ENCODE measurements around the gene EDEM1. TPM values are rescaled to one million over a fixed set of nuclear protein-coding genes. Genes with fewer than 3 reads are reported as not detected.
A peak's percentile ranks its signal among the peaks of the same experiment; 100 is the strongest.

The EDEM1 gene
- 24.1 and 25.4 TPM in 2 replicates for total RNA-seq
- long read RNA-seq, partial matches to known transcripts: 1 of 10 reads
- long read RNA-seq, other reads (novel, unspliced or antisense): 9 of 10 reads

- Mint-ChIP-seq H3K4me1 (ENCODE audit: low read depth) (peaks cover 24% of the 10 kb centered on the region), H3K4me3 (ENCODE audit: low read depth) (peak within 1 kb of the TSS; percentile 95), H3K27me3 (no peaks in the 10 kb centered on the region), H3K36me3 (ENCODE audit: insufficient read depth) (peaks cover 3% of the 10 kb centered on the region), H3K27ac (peak within 1 kb of the TSS; percentile 98), H3K9me3 (ENCODE audit: low read depth) (no peaks in the 10 kb centered on the region)
- DNase-seq (ENCODE audit: low spot score, unreplicated experiment): peak; percentile 96
- TF ChIP-seq CTCF (IDR thresholded peaks at IDR 0.05; ENCODE audit: unreplicated experiment): no peak
Measured at GRCh38 chr3:5187156-5187919, at the start of gene EDEM1. EDEM1 (plus strand) TSS chr3:5187707; CDS start chr3:5187806, 99 bp downstream.

- TF ChIP-seq CTCF (IDR thresholded peaks at IDR 0.05; ENCODE audit: unreplicated experiment): no peak
- H3K27me3 Mint-ChIP-seq: no peaks in the 10 kb centered on the region
- no peak overlapping the region for H3K4me3 Mint-ChIP-seq (ENCODE audit: low read depth)
- peaks cover 20% of the 10 kb centered on the region for H3K36me3 Mint-ChIP-seq (ENCODE audit: insufficient read depth)
- DNase-seq (ENCODE audit: low spot score, unreplicated experiment): no peak
- H3K9me3 Mint-ChIP-seq (ENCODE audit: low read depth): peaks cover 12% of the 10 kb centered on the region
- no peak overlapping the region for H3K27ac Mint-ChIP-seq
- peaks cover 11% of the 10 kb centered on the region for H3K4me1 Mint-ChIP-seq (ENCODE audit: low read depth)
Measured at GRCh38 chr3:5138214-5138981, 49.1 kb upstream of the EDEM1 start.

- no peak for DNase-seq (ENCODE audit: low spot score, unreplicated experiment)
- no peak for TF ChIP-seq CTCF (IDR thresholded peaks at IDR 0.05; ENCODE audit: unreplicated experiment)
- Mint-ChIP-seq H3K27ac (no peak overlapping the region), H3K9me3 (ENCODE audit: low read depth) (peaks cover 28% of the 10 kb centered on the region), H3K36me3 (ENCODE audit: insufficient read depth) (peaks cover 35% of the 10 kb centered on the region), H3K4me1 (ENCODE audit: low read depth) (peaks cover 11% of the 10 kb centered on the region), H3K4me3 (ENCODE audit: low read depth) (no peak overlapping the region), H3K27me3 (no peaks in the 10 kb centered on the region)
Measured at GRCh38 chr3:5140230-5140621, 47.3 kb upstream of the EDEM1 start.

GRCh38 chr3:5140839-5141238 is 46.7 kb upstream of the EDEM1 start:
- Mint-ChIP-seq H3K36me3 (ENCODE audit: insufficient read depth) (peaks cover 41% of the 10 kb centered on the region), H3K4me3 (ENCODE audit: low read depth) (no peak overlapping the region), H3K9me3 (ENCODE audit: low read depth) (peaks cover 34% of the 10 kb centered on the region), H3K4me1 (ENCODE audit: low read depth) (peaks cover 11% of the 10 kb centered on the region), H3K27ac (no peak overlapping the region), H3K27me3 (no peaks in the 10 kb centered on the region)
- DNase-seq (ENCODE audit: low spot score, unreplicated experiment): no peak
- no peak for TF ChIP-seq CTCF (IDR thresholded peaks at IDR 0.05; ENCODE audit: unreplicated experiment)

GRCh38 chr3:5141760-5142159 is 45.7 kb upstream of the EDEM1 start:
- no peak for DNase-seq (ENCODE audit: low spot score, unreplicated experiment)
- no peak overlapping the region for H3K4me3 Mint-ChIP-seq (ENCODE audit: low read depth)
- peaks cover 40% of the 10 kb centered on the region for H3K9me3 Mint-ChIP-seq (ENCODE audit: low read depth)
- H3K27ac Mint-ChIP-seq: no peak overlapping the region
- peaks cover 8% of the 10 kb centered on the region for H3K4me1 Mint-ChIP-seq (ENCODE audit: low read depth)
- H3K27me3 Mint-ChIP-seq: no peaks in the 10 kb centered on the region
- peaks cover 46% of the 10 kb centered on the region for H3K36me3 Mint-ChIP-seq (ENCODE audit: insufficient read depth)
- no peak for TF ChIP-seq CTCF (IDR thresholded peaks at IDR 0.05; ENCODE audit: unreplicated experiment)
